Natural killer cell treated with Interleukin-12 subunit alpha and Interleukin-12 subunit beta and Interleukin-15 and Interleukin-18, amount 100 ng/mL, for 72 hours (primary cell): ENCODE results near the gene ANKRD35. TPM values are rescaled to one million over a fixed set of nuclear protein-coding genes. Genes with fewer than 3 reads are reported as not detected.

Experiments
- ATAC-seq, 2 donors: fragments of 150-1000 bp; cut with Tn5 transposase in 1 of 2; sonication (Bioruptor Pico), chemical (Tn5 transposase) in 1 of 2; 2 replicates each; pipeline ENCODE4 v1.10.0; 2021
- DNase-seq: peaks from one replicate; pipeline ENCODE4 v3.0.0; 2022; ENCODE audit warnings: low spot score
- H3K27ac Mint-ChIP-seq, 2 donors: 1 replicate in 1 of 2; 2 replicates in 1 of 2; pipeline ENCODE4 v1.8.0; 2022; ENCODE audit warnings: mixed read lengths in 2 of 2, mild to moderate bottlenecking in 1 of 2, moderate library complexity in 1 of 2
- H3K27me3 Mint-ChIP-seq, 2 donors: 1 replicate in 1 of 2; 2 replicates in 1 of 2; pipeline ENCODE4 v1.8.0; 2022; ENCODE audit warnings: mixed read lengths in 2 of 2
- H3K36me3 Mint-ChIP-seq: one replicate; pipeline ENCODE4 v1.8.0; 2022; ENCODE audit warnings: mixed read lengths
- H3K4me1 Mint-ChIP-seq, 2 donors: 1 replicate in 1 of 2; 2 replicates in 1 of 2; pipeline ENCODE4 v1.8.0; 2022; ENCODE audit warnings: low read depth in 2 of 2, mixed read lengths in 2 of 2, mild to moderate bottlenecking in 1 of 2
- H3K4me3 Mint-ChIP-seq: one replicate; pipeline ENCODE4 v1.8.0; 2022; ENCODE audit warnings: mixed read lengths
- H3K9me3 Mint-ChIP-seq: 2 replicates; pipeline ENCODE4 v1.8.0; 2022; ENCODE audit warnings: mixed read lengths
- total RNA-seq, 2 donors: library from RNA; stranded (reverse); gene quantifications; one replicate each; pipeline ENCODE4 v1.2.3, GENCODE V29; 2022

ANKRD35 gene
- total RNA-seq, 2 donors from 2014 or later, result 0.12 to 0.14 TPM

DNA sequence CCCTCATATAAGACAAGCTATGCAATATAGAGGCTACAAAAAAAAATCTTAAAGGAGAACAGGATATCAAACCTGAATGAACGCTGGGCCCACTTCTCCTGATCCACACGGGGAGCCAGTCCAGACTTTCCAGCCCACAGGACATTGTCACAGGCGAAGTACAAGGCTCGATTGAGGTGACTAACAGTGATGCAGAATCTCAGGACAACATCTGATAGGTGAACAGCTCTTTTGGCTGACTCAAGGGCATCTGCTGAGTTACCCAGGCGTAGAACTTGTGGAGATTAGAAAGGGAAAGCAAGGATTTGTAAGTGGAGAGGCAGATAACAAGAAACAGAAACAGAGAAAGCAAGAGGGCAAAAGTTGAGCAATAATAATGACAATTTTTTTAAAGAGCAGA, 31.1 kb upstream of the ANKRD35 start:
- ATAC-seq, result no peak
- Mint-ChIP-seq H3K4me1 (peaks cover 35% of the 10 kb centered on the region in 2 donors), H3K27me3 (no peaks in the 10 kb centered on the region), H3K4me3 (peak overlapping the region; percentile 97), H3K27ac (peak overlapping the region; percentile 80 to 81), H3K9me3 (no peaks in the 10 kb centered on the region), H3K36me3 (peaks cover 19% of the 10 kb centered on the region)
- DNase-seq, result no peak

DNA sequence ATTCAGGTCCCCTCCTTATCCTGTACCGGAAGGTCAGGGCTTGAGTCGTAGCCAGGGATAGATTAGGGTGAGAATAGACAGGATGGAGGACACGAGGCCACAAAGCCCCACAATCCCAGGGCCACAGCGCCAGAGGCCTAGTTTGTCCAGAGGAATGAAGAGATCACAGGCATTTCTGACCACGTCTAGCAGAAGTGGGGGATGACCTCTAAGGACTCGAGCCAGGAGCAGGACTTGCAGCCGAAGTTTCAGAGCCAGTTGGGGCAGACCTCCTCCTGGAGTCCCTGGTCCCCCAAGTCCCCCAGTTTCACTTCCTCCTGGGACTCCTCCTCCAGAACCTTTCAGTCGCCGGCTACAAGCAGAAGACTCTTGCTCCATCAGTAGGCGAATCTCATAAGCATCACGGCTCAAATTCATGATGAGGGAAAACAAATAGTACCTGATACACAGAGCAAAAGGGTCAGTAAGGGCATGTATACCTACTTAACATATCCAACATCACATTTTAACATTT, 26.5 kb upstream of the ANKRD35 start:
- Mint-ChIP-seq H3K27ac (no peak overlapping the region), H3K9me3 (no peaks in the 10 kb centered on the region), H3K4me1 (peaks cover 16 to 18% of the 10 kb centered on the region in 2 donors), H3K27me3 (no peaks in the 10 kb centered on the region), H3K4me3 (no peak overlapping the region), H3K36me3 (peaks cover 23% of the 10 kb centered on the region)
- DNase-seq (no peak), ATAC-seq (no peak)

DNA sequence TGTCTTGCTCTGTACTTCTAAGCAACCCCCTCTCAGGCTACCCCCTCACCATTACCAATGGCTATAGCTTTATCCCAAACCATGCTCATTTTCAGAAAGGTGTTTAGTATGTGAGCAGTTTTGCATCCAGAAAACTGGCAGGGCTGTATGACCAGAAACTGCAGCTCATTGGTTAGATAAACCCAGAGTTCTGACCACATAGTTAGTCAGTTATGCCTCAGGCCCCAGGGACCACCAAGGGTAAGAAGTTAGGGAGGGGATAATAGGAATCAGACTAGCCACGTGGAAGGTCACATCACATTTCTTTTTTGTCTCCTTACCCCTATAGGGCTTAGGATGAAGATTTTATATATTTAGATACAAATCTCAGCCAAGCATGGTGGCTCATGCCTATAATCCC, 23.0 kb upstream of the ANKRD35 start:
- Mint-ChIP-seq H3K4me1 (peaks cover 5 to 7% of the 10 kb centered on the region in 2 donors), H3K36me3 (peaks cover 12% of the 10 kb centered on the region), H3K9me3 (no peaks in the 10 kb centered on the region), H3K27me3 (no peaks in the 10 kb centered on the region), H3K27ac (no peak overlapping the region), H3K4me3 (no peak overlapping the region)
- DNase-seq, result no peak
- ATAC-seq, result no peak

DNA sequence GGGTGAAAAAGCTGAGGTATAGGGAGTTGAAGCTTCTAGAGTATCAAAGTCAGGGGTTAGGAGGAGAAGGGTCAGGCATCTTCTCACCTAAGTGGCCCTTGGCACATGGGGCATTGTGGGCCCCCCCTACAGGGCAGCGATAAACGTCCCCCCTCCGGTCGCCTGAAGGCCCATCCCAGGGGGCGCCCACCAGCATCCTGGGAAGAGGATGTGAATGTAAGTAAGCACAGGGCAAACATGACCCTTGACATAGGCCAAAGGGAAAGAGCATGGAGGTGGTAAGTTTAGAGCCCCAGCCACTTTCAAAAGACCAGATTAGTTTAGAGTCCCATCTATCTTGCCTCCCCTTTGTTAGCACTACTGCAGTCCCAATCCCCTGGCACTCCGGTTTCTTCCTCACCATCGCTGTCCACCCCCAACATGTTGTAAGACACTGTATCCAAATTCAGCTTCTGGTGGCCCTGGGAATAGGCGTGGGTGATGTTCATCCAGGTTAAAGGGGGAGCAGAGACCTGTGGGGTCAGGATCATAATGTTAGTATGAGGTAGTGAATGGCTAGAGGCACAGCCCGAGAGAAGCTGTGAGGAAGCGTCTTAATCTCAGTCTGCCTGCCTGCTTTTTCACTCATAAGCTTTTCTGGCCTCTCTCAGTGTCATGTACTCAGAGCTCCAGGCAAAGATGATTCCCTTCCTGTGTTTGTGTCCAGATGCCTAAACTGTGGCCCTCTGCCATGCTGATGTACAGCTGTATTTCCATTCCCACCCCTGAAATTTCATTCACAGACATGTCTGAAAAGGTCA, 21.5 kb upstream of the ANKRD35 start:
- no peak overlapping the region for H3K27ac Mint-ChIP-seq
- peaks cover 12% of the 10 kb centered on the region for H3K36me3 Mint-ChIP-seq
- H3K9me3 Mint-ChIP-seq, result no peaks in the 10 kb centered on the region
- peaks cover 5 to 7% of the 10 kb centered on the region in 2 donors for H3K4me1 Mint-ChIP-seq
- no peak overlapping the region for H3K4me3 Mint-ChIP-seq
- ATAC-seq (no peak), DNase-seq (no peak)
- H3K27me3 Mint-ChIP-seq, result no peaks in the 10 kb centered on the region

DNA sequence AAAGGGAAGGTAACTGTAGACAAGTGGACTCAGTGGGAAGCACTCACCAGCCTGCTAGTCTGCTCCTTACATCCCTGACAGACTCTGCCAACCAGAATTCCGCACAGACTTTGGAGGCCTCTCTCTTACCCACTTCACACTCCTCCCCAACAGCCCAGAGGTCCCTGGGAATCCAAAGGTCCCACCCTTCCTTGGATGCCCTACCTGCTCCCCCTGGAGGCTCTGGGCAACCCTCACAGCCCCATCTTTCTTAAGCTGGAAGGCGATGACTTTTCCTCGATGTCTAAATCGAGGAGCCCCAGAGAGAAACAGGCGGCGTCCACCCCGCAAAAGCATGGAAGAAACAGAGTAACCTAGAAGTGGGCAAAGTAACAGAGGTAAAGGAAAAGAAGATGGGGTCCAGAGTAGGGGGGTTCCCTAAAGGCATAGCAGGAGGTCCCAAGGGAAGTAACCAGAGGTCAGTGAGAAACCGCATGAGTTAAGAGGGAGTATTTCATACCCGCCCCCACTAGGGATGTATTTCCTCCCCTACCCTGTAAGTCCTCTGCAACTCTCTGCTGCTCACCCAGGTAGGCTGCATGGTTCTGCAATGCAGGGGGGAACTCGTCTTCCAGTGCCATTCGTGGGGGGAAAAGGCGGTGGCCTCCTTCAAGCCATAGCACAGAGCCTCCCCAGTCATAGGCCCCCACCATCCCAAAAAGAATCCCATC, 15.8 kb upstream of the ANKRD35 start:
- Mint-ChIP-seq H3K27ac (no peak overlapping the region), H3K9me3 (no peaks in the 10 kb centered on the region), H3K36me3 (no peaks in the 10 kb centered on the region), H3K4me1 (no peaks in the 10 kb centered on the region), H3K4me3 (no peak overlapping the region), H3K27me3 (no peaks in the 10 kb centered on the region)
- DNase-seq (no peak), ATAC-seq (peak in 1 of 2 donors; percentile 25)

DNA sequence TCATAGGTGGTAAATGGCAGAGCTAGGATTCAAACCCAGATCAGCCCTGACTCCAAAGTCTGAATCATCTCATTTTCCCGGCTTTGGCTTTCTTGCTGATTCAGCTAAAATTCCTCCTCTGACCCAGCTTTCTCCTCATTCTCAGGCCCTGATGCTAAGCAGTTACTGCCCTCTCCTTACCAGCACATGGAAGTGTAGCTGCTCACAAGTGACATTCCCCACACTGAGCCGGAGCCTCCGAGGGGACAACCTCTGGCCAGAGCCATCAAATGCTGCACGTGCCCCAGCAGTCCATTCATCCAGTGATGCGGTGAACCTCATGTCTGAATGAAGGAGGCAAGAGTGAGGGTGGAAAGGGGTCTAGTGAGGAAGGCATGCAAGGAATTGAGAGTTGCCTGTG, 13.1 kb upstream of the ANKRD35 start:
- ATAC-seq (no peak), DNase-seq (no peak)
- Mint-ChIP-seq H3K9me3 (no peaks in the 10 kb centered on the region), H3K4me3 (no peak overlapping the region), H3K27me3 (no peaks in the 10 kb centered on the region), H3K36me3 (no peaks in the 10 kb centered on the region), H3K4me1 (no peaks in the 10 kb centered on the region), H3K27ac (no peak overlapping the region)

DNA sequence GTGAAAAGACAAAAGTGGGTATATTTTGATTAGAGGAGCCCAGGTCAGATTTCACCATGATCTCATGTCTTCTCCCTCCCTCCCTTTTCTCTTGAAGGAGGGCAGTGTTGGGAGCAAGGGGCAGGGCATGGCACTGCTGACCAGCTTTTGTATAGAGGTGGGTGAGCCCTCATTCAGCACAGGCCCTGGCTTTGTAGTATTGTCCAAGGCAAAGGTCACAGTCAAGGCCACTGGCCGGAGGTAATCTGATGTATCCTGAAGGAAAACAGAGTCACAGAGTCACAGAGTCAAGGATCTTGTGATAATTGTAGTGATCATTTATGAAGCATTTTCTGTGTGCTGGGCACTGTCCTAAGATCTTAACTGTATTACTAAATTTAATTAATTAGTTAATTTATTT, 12.3 kb upstream of the ANKRD35 start:
- DNase-seq (no peak), ATAC-seq (no peak)
- Mint-ChIP-seq H3K36me3 (no peaks in the 10 kb centered on the region), H3K9me3 (no peaks in the 10 kb centered on the region), H3K27me3 (no peaks in the 10 kb centered on the region), H3K4me1 (no peaks in the 10 kb centered on the region), H3K27ac (no peak overlapping the region), H3K4me3 (no peak overlapping the region)

DNA sequence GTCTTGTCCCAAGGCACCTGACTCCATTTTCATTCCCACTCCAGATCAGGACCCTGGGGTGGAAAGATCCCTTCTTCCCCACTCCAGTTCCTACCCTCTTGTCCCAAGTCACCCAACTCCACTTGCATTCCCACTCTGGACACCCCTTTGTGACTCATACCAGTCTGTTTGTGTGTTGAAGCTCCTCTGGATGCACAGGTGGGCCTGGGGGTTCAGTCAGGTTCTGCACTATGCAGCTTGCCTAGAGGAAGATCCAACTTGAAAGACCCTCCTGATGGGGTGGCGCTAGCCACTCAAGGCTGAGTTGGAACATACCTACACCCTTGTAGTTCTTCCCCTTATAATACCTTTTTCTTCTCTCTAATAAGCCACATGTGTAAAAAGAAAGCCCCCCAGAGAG, 9.8 kb upstream of the ANKRD35 start:
- DNase-seq (no peak), ATAC-seq (peak in 1 of 2 donors; percentile 15)
- H3K36me3 Mint-ChIP-seq, result no peaks in the 10 kb centered on the region
- H3K4me3 Mint-ChIP-seq, result no peak overlapping the region
- no peaks in the 10 kb centered on the region for H3K9me3 Mint-ChIP-seq
- H3K27ac Mint-ChIP-seq, result no peak overlapping the region
- H3K4me1 Mint-ChIP-seq, result no peaks in the 10 kb centered on the region
- no peaks in the 10 kb centered on the region for H3K27me3 Mint-ChIP-seq

DNA sequence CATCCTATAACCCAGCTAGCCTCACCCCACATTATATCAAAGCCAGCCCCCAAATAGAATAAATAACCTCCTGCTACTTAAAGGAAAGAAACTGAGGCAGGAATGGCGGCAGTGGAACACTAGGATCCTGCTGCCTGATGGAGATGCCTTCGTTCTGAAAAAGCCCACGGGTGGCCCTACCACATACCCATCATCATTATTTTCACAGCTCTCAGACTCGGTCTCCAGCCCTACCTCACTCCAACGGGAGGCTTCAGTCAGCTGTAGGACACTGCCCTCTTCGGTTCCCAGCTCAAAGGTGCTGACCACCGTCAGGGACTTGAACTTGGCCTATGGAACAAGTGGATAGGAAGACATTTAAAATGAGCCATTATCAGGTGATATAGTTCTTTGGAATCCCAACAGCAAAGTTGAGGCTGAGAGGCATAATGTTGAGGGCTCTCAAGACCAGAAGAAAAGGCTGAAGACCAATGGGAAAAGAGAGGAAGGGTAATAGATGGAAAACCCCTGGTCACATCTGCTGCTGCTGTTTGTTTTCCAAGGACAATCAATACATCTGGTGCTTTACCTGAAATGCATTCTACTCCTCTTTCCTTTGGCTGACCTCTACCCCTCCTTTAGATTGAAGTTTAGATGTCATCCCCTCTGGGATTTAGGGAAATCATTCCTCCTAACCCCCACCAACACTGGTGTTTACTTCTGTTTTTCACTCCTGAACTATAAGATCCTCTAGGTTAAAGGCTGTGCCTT, 7.8 kb upstream of the ANKRD35 start:
- Mint-ChIP-seq H3K27ac (no peak overlapping the region), H3K4me3 (no peak overlapping the region), H3K36me3 (no peaks in the 10 kb centered on the region), H3K27me3 (no peaks in the 10 kb centered on the region), H3K4me1 (no peaks in the 10 kb centered on the region), H3K9me3 (no peaks in the 10 kb centered on the region)
- ATAC-seq (no peak), DNase-seq (no peak)

DNA sequence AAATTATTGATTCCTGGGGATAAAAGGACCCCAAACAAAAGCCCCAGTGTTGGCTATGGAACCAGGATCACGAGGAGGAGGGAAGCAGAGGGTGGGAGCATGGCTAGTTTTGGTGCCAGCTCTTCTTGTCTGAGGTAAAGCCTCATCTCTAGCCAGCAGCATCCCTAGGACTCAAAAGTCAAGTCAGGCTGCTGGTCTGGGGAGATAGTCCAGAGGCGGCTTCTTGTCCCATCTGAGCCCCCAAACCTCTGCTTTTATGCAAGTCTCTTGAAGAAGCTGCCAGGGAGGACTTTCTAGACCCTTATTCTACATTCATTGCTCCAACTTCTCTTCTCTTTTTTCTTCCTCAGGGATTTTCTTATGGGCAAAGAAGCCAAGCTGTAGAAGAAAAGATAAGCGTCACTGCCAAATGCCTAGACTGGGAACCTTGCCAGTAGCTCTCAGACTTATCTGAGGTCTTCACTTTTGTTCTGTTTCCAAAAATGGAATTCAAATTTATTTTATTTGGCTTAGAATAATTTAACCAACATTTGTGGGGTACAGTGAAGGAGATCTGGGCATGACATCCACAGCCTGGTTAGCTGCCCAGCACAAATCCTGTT, 6.9 kb upstream of the ANKRD35 start:
- no peak for ATAC-seq
- no peak overlapping the region for H3K27ac Mint-ChIP-seq
- no peak overlapping the region for H3K4me3 Mint-ChIP-seq
- no peaks in the 10 kb centered on the region for H3K36me3 Mint-ChIP-seq
- no peaks in the 10 kb centered on the region for H3K27me3 Mint-ChIP-seq
- no peak for DNase-seq
- H3K9me3 Mint-ChIP-seq, result no peaks in the 10 kb centered on the region
- H3K4me1 Mint-ChIP-seq, result no peaks in the 10 kb centered on the region

DNA sequence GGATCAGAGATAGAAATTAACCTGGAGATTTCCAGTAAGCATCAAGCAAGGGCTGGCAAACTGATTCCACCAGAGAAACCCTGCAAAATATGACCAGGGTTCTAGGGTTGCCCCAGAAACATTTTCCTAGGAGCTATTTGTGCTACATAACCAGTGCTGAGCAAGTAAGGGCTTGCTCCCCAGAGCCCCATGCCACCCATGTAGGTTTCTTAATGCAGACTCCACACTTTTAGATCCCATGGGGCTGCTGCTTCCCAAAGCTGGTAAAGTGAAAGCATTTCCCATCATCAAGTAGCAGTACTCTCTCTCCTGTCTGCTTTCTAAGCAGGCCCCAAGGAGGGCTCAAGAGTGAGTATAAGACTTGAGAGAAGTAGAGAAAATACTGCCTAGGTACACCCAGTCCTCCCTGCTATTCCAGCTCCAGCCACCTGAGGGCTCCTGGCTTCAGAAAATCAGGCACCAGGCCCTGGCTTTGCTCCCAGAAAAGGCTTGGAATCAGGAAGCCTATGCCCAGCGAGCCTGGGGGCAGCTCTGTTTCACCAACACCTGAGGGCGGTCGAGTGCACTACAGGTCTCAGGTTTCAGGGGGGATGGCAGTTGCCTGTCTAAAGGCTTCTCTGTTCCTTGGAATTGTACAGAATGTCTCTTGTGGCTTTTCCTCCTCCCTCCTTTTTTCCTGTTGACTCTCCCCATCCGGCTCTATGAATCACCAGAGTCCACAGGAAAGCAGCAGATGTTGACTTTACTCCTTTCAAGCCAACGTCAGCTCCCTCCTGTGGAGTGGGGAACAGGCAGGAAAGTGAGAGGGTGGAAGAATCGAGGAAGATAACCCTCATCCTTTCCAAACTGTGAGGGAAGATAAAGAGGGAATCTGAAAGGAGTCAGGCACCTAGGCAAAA, 6.2 kb upstream of the ANKRD35 start:
- DNase-seq (no peak), ATAC-seq (peak; percentile 49 to 67)
- no peaks in the 10 kb centered on the region for H3K27me3 Mint-ChIP-seq
- H3K36me3 Mint-ChIP-seq, result no peaks in the 10 kb centered on the region
- H3K27ac Mint-ChIP-seq, result no peak overlapping the region
- H3K9me3 Mint-ChIP-seq, result no peaks in the 10 kb centered on the region
- peaks cover 1 to 2% of the 10 kb centered on the region in 2 donors for H3K4me1 Mint-ChIP-seq
- no peak overlapping the region for H3K4me3 Mint-ChIP-seq

DNA sequence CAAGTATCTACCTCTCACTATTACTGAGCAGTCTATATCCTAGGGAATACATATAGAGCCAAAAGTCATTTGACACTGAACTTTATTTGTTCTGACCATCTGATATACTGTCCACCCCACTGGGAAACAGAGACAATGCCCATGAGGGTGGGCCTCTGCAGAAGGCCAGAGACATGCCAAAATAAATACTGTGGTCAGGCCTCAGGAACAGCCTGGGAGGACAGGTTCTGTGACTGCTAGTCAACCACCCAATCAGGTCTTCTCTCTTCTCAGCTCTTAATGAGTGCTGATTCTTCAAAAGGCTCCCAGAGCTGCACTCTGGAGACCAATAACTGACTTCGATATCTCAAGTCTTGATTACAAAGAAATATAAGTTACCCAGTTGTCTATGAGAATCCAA, 5.5 kb upstream of the ANKRD35 start:
- no peaks in the 10 kb centered on the region for H3K27me3 Mint-ChIP-seq
- H3K9me3 Mint-ChIP-seq, result no peaks in the 10 kb centered on the region

DNA sequence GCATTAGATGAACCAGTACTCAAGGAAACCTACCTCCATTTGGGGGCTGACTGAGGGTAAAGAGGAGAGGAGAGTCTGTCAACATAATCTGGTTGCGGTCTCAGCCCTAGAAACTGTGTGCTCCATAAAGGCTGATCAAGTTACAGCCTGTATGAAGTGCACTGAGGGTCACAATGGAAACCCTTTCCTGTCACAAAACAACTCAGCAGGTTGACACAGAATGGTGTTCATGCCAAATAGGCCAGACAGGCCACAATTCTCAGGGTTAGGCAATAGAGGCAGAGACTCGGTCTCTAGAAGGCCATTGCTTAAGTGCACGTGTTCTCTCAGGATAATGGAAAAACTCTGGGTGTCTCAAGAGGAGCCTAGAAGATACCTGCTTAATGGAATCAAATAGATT, 4.1 kb upstream of the ANKRD35 start:
- no peak overlapping the region for H3K4me3 Mint-ChIP-seq
- ATAC-seq, result no peak
- peaks cover 7% of the 10 kb centered on the region in 2 donors for H3K27me3 Mint-ChIP-seq
- no peak overlapping the region for H3K27ac Mint-ChIP-seq
- peaks cover 11 to 13% of the 10 kb centered on the region in 2 donors for H3K4me1 Mint-ChIP-seq
- no peaks in the 10 kb centered on the region for H3K9me3 Mint-ChIP-seq
- no peak for DNase-seq
- no peaks in the 10 kb centered on the region for H3K36me3 Mint-ChIP-seq

More for the DNA sequence above, 5.5 kb upstream of the ANKRD35 start:
- peaks cover 3 to 5% of the 10 kb centered on the region in 2 donors for H3K4me1 Mint-ChIP-seq
- ATAC-seq (no peak), DNase-seq (no peak)
- no peak overlapping the region for H3K27ac Mint-ChIP-seq
- H3K4me3 Mint-ChIP-seq, result no peak overlapping the region
- no peaks in the 10 kb centered on the region for H3K36me3 Mint-ChIP-seq
